Activated CD8-positive, alpha-beta T cell treated with anti-CD3 and anti-CD28 coated beads, Interleukin-2, amount 10 ng/mL, durations not matched to agents 7 days and 5 days (primary cell): ENCODE results near the gene FMNL3. TPM values are rescaled to one million over a fixed set of nuclear protein-coding genes. Genes with fewer than 3 reads are reported as not detected.

Experiments
- ATAC-seq: fragments of 150-1000 bp; cut with Tn5 transposase; one replicate; pipeline ENCODE4 v1.10.0; 2021; ENCODE audit warnings: moderate library complexity
- CTCF ChIA-PET: fragments of 350-600 bp; sonication (Branson Sonifier 250); formaldehyde crosslinking; loops from one replicate; lab custom pipeline; 2021; ENCODE audit warnings: antibody characterized with exemption; lab: Charles Lee
- POLR2A ChIA-PET: fragments of 350-600 bp; sonication (Branson Sonifier 250); formaldehyde crosslinking; loops from one replicate; lab custom pipeline; 2021; ENCODE audit warnings: antibody characterized with exemption; lab: Charles Lee
- DNase-seq: peaks from one replicate; pipeline ENCODE4 v3.0.0-alpha.2; 2020
- H3K27ac Mint-ChIP-seq: one replicate; pipeline ENCODE4 v1.8.0; 2021; ENCODE audit warnings: mild to moderate bottlenecking, mixed read lengths
- H3K27me3 Mint-ChIP-seq: one replicate; pipeline ENCODE4 v1.8.0; 2021; ENCODE audit warnings: low read depth, mixed read lengths
- H3K36me3 Mint-ChIP-seq: one replicate; pipeline ENCODE4 v1.8.0; 2021; ENCODE audit warnings: low read depth, mixed read lengths
- H3K4me1 Mint-ChIP-seq: one replicate; pipeline ENCODE4 v1.8.0; 2021; ENCODE audit warnings: low read depth, mixed read lengths
- H3K4me3 Mint-ChIP-seq: one replicate; pipeline ENCODE4 v1.8.0; 2021; ENCODE audit warnings: mild to moderate bottlenecking, mixed read lengths
- H3K9me3 Mint-ChIP-seq: one replicate; pipeline ENCODE4 v1.8.0; 2022; ENCODE audit warnings: mixed read lengths; ENCODE audit not compliant: insufficient read depth
- total RNA-seq, 2 experiments: library from RNA; stranded (reverse); gene quantifications; one replicate each; pipeline ENCODE4 v1.2.3, GENCODE V29; 2021

The FMNL3 gene
- total RNA-seq, 2 experiments from 2014 or later: 53.5 to 54.5 TPM

- Mint-ChIP-seq H3K27me3 (no peaks in the 10 kb centered on the region), H3K27ac (no peak overlapping the region), H3K4me3 (no peak overlapping the region), H3K36me3 (peaks cover 4% of the 10 kb centered on the region), H3K4me1 (peaks cover 67% of the 10 kb centered on the region), H3K9me3 (no peaks in the 10 kb centered on the region)
- no peak for DNase-seq
- ATAC-seq: no peak
- ChIA-PET CTCF (interaction anchor here (0.9 to 9.6 kb wide), 11 partner anchors 11 to 292 kb away, joined by 3 to 100 read pairs (median 8); partner anchors contain the start of genes FMNL3 and TMBIM6), POLR2A (interaction anchor here (1.1 to 1.2 kb wide), 2 partner anchors 12 to 28 kb away, joined by 3 to 4 read pairs; no protein-coding TSS in a partner anchor)
Measured at GRCh38 chr12:49675137-49675536, 32.1 kb downstream of the FMNL3 start.

GRCh38 chr12:49674318-49674981 lies 32.8 kb downstream of the FMNL3 start:
- ATAC-seq (no peak), DNase-seq (no peak)
- peaks cover 8% of the 10 kb centered on the region for H3K36me3 Mint-ChIP-seq
- POLR2A ChIA-PET: interaction anchor here (1.1 to 1.5 kb wide), 2 partner anchors 11 to 29 kb away, joined by 3 to 5 read pairs; no protein-coding TSS in a partner anchor
- CTCF ChIA-PET: interaction anchor here (0.9 to 9.6 kb wide), 13 partner anchors 11 to 293 kb away, joined by 3 to 100 read pairs (median 7); partner anchors contain the start of genes FMNL3, PRPF40B and TMBIM6
- no peaks in the 10 kb centered on the region for H3K27me3 Mint-ChIP-seq
- peak overlapping the region; percentile 69 for H3K27ac Mint-ChIP-seq
- H3K4me3 Mint-ChIP-seq: no peak overlapping the region
- no peaks in the 10 kb centered on the region for H3K9me3 Mint-ChIP-seq
- peaks cover 73% of the 10 kb centered on the region for H3K4me1 Mint-ChIP-seq

- ChIA-PET POLR2A (interaction anchor here (0.7 to 1.7 kb wide), 8 partner anchors 10 to 543 kb away, joined by 3 to 18 read pairs (median 4); partner anchors contain the start of gene TUBA1B), CTCF (interaction anchor here (1.1 to 9.6 kb wide), 13 partner anchors 8 to 105 kb away, joined by 3 to 100 read pairs (median 5); partner anchors contain the start of genes FMNL3, PRPF40B and TMBIM6)
- Mint-ChIP-seq H3K27me3 (no peaks in the 10 kb centered on the region), H3K9me3 (no peaks in the 10 kb centered on the region), H3K27ac (peak overlapping the region; percentile 69), H3K4me3 (no peak overlapping the region), H3K4me1 (peaks cover 76% of the 10 kb centered on the region), H3K36me3 (peaks cover 13% of the 10 kb centered on the region)
- no peak for DNase-seq
- ATAC-seq: no peak
Measured at GRCh38 chr12:49673446-49674317, 33.5 kb downstream of the FMNL3 start.

GRCh38 chr12:49672301-49673217 lies 34.6 kb downstream of the FMNL3 start:
- H3K27ac Mint-ChIP-seq: peak overlapping the region; percentile 95
- H3K27me3 Mint-ChIP-seq: no peaks in the 10 kb centered on the region
- peak overlapping the region; percentile 39 for H3K4me3 Mint-ChIP-seq
- peaks cover 19% of the 10 kb centered on the region for H3K36me3 Mint-ChIP-seq
- no peaks in the 10 kb centered on the region for H3K9me3 Mint-ChIP-seq
- H3K4me1 Mint-ChIP-seq: peaks cover 86% of the 10 kb centered on the region
- CTCF ChIA-PET: interaction anchor here (0.9 to 9.6 kb wide), 13 partner anchors 9 to 90 kb away, joined by 3 to 100 read pairs (median 5); partner anchors contain the start of genes FMNL3 and TMBIM6
- POLR2A ChIA-PET: interaction anchor here (0.8 to 2.1 kb wide), 8 partner anchors 9 to 542 kb away, joined by 3 to 18 read pairs (median 4); partner anchors contain the start of genes PRPF40B, TMBIM6 and TUBA1B
- DNase-seq: no peak
- ATAC-seq: no peak

- peak; percentile 71 for DNase-seq
- Mint-ChIP-seq H3K27me3 (no peaks in the 10 kb centered on the region), H3K4me1 (peaks cover 85% of the 10 kb centered on the region), H3K9me3 (no peaks in the 10 kb centered on the region), H3K4me3 (peak overlapping the region; percentile 66), H3K27ac (peak overlapping the region; percentile 95), H3K36me3 (peaks cover 22% of the 10 kb centered on the region)
- peak; percentile 84 for ATAC-seq
- ChIA-PET POLR2A (interaction anchor here (0.6 to 2.1 kb wide), 12 partner anchors 8 to 160 kb away, joined by 3 to 16 read pairs (median 5); partner anchors contain the start of genes FMNL3, PRPF40B and TMBIM6), CTCF (interaction anchor here (0.7 to 9.6 kb wide), 13 partner anchors 7 to 91 kb away, joined by 3 to 100 read pairs (median 5); partner anchors contain the start of genes FMNL3 and TMBIM6)
Measured at GRCh38 chr12:49671031-49671765, 36.0 kb downstream of the FMNL3 start.

GRCh38 chr12:49669796-49670195 lies 37.4 kb downstream of the FMNL3 start:
- CTCF ChIA-PET: interaction anchor here (2.9 to 9.6 kb wide), 3 partner anchors 21 to 35 kb away, joined by 16 to 100 read pairs (median 45); partner anchors contain the start of gene FMNL3
- Mint-ChIP-seq H3K4me3 (no peak overlapping the region), H3K9me3 (no peaks in the 10 kb centered on the region)

GRCh38 chr12:49667325-49668090 lies 39.7 kb downstream of the FMNL3 start:
- H3K36me3 Mint-ChIP-seq: peaks cover 44% of the 10 kb centered on the region
- no peaks in the 10 kb centered on the region for H3K27me3 Mint-ChIP-seq
- POLR2A ChIA-PET: interaction anchor here (0.6 to 1.8 kb wide), 2 partner anchors 74 to 351 kb away, joined by 3 to 6 read pairs; partner anchors contain the start of gene TMBIM6
- no peak overlapping the region for H3K27ac Mint-ChIP-seq
- H3K9me3 Mint-ChIP-seq: no peaks in the 10 kb centered on the region
- ATAC-seq: no peak
- H3K4me3 Mint-ChIP-seq: no peak overlapping the region
- H3K4me1 Mint-ChIP-seq: peaks cover 85% of the 10 kb centered on the region
- DNase-seq: no peak
- CTCF ChIA-PET: interaction anchor here (0.6 to 9.6 kb wide), 9 partner anchors 12 to 95 kb away, joined by 3 to 45 read pairs (median 4); partner anchors contain the start of gene FMNL3

More at GRCh38 chr12:49669796-49670195, 37.4 kb downstream of the FMNL3 start:
- DNase-seq (no peak), ATAC-seq (no peak)
- Mint-ChIP-seq H3K4me1 (peaks cover 86% of the 10 kb centered on the region), H3K27me3 (no peaks in the 10 kb centered on the region), H3K36me3 (peaks cover 36% of the 10 kb centered on the region), H3K27ac (peak overlapping the region; percentile 78)
- POLR2A ChIA-PET: interaction anchor here (0.9 to 2.0 kb wide), 4 partner anchors 17 to 347 kb away, joined by 3 to 16 read pairs (median 6); partner anchors contain the start of genes FMNL3 and TROAP

- H3K36me3 Mint-ChIP-seq: peaks cover 54% of the 10 kb centered on the region
- no peak overlapping the region for H3K4me3 Mint-ChIP-seq
- H3K27me3 Mint-ChIP-seq: no peaks in the 10 kb centered on the region
- ChIA-PET CTCF (interaction anchor here (1.1 to 6.4 kb wide), 3 partner anchors 21 to 40 kb away, joined by 4 to 97 read pairs (median 9); partner anchors contain the start of gene FMNL3), POLR2A (interaction anchor here (3.9 kb wide), 1 partner anchor 39 kb away, joined by 30 read pairs; the partner anchor contains the start of gene FMNL3)
- DNase-seq (no peak), ATAC-seq (no peak)
- no peak overlapping the region for H3K27ac Mint-ChIP-seq
- H3K9me3 Mint-ChIP-seq: no peaks in the 10 kb centered on the region
- H3K4me1 Mint-ChIP-seq: peaks cover 85% of the 10 kb centered on the region
Measured at GRCh38 chr12:49666176-49666575, 41.0 kb downstream of the FMNL3 start.

GRCh38 chr12:49665384-49665783 lies 41.8 kb downstream of the FMNL3 start:
- no peak for ATAC-seq

More at GRCh38 chr12:49665384-49665783, 41.8 kb downstream of the FMNL3 start:
- Mint-ChIP-seq H3K27me3 (no peaks in the 10 kb centered on the region), H3K4me1 (peaks cover 85% of the 10 kb centered on the region), H3K36me3 (peaks cover 61% of the 10 kb centered on the region), H3K4me3 (no peak overlapping the region), H3K27ac (peak overlapping the region; percentile 85), H3K9me3 (no peaks in the 10 kb centered on the region)
- DNase-seq: no peak
- CTCF ChIA-PET: interaction anchor here (0.8 to 6.4 kb wide), 4 partner anchors 8 to 40 kb away, joined by 3 to 97 read pairs (median 18); partner anchors contain the start of gene FMNL3
- POLR2A ChIA-PET: interaction anchor here (3.1 to 3.9 kb wide), 2 partner anchors 8 to 40 kb away, joined by 18 to 30 read pairs; partner anchors contain the start of gene FMNL3
